ENCODE results near the gene AGBL5.

AGBL5 gene

DNA sequence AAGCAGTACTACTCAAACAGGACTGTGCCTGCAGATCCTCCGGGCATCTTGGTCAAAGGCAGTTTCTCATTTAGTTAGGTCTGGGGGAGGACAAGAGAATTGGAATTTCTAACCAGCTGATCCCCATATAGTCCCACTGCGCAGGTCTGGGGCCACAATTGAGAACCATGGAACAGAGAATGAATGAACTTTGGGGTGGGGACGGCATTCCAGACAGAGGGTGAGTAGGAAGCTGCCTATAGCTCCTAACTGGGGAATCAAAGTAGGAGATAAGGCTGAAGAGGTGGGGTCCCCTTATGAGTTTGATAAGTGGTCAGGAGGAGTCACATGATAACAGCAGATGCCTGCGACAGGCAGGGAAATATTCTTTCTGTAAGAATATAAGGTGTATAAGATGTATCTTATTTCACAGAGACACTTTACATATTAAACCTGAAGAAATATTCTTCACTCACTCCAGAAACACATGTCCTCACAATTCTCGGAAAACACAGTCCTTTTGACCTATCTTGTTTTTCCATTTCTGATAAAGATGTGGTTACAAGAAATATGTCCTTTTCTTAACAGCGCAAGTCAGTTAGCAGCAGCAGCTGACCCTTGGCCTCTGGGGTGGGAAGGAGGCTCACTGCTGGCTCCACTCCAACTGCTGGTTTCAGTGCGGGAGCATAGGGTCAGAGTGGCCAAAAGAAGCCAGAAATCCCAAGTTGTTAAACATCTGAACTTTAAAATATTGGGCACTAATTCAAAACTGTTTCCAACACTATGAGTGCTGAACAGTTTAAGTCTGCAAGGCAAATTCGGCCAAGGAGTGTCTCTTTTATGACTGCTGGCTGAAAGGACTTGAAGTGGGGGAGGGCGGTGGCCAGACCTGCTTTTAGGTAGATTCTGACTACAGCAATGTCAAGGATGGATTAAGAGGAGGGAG lies 31.3 kb upstream of the AGBL5 start:
- no peak for DNase-seq
- in situ Hi-C loops (cut with MboI; ENCODE audit: low pct_unique_long_range_greater_than_20kb, low sequenced_read_pairs), result loop anchor here (10.0 kb wide), 1 partner anchor 55 kb away; no protein-coding TSS in a partner anchor

DNA sequence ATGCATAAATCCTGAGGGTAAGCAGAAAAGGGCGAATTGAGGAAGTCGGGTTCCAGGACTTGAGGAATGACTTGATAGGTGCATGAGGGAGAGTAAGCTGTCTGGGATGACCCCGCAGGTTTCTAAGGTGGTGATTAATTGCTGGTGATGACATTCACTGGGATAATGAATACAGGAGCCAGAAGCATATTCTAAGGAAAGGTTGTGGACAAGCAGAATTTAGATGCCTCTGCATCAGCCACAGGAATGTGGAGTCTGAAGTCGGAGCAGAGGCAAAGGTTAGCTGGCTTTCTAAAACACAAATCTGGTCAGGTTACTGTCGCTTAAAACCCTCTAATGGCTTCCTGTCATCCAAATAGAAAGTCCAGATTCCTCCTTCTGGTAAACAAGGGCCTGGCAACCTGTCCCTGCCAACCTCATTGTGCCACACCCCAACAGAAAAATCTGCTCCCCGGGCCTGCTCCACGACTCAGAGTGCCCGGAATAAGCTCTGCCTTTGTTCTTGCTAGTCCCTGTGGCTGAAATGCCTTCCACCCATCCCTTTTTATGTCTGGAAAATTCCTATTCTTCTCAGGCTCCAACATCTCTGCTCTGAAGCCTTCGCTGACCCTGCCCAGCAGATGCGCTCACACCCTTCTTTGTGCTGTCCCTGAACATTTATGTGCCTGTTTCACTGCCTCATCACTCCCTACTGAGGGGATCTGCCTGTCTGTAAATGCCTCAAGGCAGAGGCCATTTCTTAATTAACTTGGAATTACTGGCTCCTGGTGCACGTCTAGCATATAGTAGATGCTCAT lies 30.0 kb upstream of the AGBL5 start:
- no peak for DNase-seq
- in situ Hi-C loops (cut with MboI; ENCODE audit: low pct_unique_long_range_greater_than_20kb, low sequenced_read_pairs), result no loop called here

DNA sequence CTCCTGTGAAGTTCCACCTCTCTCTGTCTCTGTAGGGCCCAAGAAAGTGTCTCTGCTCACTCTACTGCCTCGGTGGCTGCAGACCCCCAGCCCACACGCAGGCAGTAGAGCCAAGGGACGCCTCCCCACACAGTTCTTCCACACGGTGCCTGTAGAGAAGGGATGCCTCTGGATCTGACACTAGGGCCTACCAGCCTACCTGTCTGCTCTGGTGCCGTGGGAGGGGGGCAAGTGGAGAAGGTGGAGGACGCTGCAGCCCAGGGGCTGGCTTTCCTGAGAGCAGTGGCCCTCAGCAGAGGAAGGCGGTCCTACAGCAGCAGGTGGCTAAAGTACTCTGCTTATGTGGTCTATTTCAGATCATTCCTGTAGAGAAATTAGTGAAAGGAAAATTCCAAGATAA lies 27.7 kb upstream of the AGBL5 start:
- in situ Hi-C loops (cut with MboI; ENCODE audit: low pct_unique_long_range_greater_than_20kb, low sequenced_read_pairs), result no loop called here

DNA sequence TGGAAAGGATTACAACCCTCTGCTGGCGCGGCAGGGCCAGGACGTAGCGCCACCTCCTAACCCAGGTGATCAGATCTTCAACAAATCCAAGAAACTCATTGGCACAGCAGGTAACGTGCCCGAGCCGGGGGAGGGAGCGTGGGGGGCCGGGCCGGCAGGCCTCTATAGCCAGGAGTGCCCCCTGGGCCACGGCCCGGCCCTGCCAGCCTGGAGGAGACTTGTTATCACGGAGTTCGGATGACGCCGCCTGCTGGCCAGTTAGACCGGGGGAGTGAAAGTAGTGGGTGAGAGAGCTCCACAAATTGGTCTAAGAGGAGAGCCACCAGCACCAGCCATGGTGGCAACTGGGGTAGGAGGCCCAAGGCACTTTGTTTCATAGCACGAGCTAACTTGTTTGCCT lies 27.3 kb upstream of the AGBL5 start:
- no peak for DNase-seq
- in situ Hi-C loops (cut with MboI; ENCODE audit: low pct_unique_long_range_greater_than_20kb, low sequenced_read_pairs), result no loop called here

More for the DNA sequence above, 27.7 kb upstream of the AGBL5 start:
- DNase-seq, result no peak

DNA sequence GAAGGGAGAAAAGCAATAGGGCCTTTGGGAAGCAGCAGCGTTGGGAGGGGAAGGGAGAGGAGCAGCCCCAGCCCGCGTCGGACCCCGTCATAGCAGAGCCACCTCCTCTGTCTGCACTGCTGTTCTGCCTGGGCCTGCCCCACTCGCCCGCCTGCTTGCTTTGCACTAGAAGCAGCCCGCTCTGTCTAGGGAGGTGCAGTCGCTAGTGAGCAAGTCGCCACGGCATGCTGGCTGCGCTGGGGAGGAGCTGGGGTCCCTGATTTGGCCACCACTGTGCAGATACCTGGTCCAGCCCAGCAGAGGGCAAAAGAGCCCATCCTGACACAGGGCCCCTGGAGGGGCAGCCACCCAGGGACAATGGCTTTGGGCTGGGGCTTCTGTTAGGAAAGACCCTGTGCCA lies 26.7 kb upstream of the AGBL5 start:
- DNase-seq, result peak; percentile 11
- in situ Hi-C loops (cut with MboI; ENCODE audit: low pct_unique_long_range_greater_than_20kb, low sequenced_read_pairs), result no loop called here

DNA sequence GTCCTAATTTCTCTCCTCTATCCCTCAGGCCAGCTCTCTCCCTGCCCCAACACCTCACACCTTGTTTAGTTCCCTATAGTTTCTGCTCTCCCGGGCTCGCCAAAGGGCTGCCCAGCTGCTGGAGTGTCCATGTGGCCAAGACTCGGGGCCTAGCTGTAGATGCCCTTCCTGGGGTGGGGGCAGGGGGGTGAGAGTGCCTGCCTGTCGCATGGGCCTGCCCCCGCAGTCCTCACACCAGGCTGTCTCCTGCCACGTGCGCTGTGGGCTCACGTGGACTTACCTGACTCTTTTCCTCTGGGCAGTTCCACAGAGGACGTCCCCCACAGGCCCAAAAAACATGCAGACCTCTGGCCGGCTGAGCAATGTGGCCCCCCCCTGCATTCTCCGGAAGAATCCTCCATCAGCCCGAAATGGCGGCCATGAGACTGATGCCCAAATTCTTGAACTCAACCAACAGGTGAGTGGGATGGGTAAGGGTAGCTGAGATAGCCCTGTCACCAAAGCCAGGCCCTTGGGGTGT lies 26.1 kb upstream of the AGBL5 start:
- in situ Hi-C loops (cut with MboI; ENCODE audit: low pct_unique_long_range_greater_than_20kb, low sequenced_read_pairs), result no loop called here
- no peak for DNase-seq

DNA sequence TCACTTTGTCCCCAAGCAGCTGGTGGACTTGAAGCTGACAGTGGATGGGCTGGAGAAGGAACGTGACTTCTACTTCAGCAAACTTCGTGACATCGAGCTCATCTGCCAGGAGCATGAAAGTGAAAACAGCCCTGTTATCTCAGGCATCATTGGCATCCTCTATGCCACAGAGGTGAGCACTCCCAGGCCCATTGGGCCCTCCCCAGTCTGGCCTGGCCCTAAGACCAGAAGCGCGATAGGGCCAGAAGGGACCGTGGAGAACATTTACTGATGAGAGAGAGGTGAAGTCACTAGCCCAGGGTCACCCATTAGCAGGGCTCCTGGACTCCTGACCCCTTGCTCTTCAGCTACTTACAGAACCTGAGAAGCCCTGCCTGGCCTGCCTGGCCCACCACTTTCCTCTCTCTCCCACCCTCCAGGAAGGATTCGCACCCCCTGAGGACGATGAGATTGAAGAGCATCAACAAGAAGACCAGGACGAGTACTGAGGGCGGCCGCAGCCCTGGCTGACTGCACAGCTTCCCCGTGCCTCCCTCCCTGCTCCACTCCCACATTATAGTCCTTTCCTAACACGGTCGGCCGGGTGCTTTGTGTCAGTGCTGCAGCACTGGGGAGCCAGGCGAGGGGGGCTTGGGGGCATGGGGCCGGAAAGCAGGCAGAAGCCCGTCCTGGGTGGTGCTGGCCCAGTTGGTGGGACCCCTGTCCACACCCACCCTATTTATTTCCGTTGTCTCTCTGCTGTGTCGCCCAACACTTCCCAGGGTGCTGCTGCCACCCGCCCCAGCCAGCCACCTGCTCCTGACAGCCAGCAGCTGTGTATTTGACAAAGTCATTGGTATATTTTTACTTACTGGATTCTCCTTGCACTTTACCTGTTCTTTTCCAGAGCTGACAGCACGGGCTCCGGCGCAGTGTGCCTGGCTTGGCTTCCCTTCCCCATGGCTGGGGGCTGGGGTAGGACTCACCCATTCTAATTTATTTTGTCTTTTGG lies 25.3 kb upstream of the AGBL5 start:
- DNase-seq, result no peak
- in situ Hi-C loops (cut with MboI; ENCODE audit: low pct_unique_long_range_greater_than_20kb, low sequenced_read_pairs), result no loop called here

DNA sequence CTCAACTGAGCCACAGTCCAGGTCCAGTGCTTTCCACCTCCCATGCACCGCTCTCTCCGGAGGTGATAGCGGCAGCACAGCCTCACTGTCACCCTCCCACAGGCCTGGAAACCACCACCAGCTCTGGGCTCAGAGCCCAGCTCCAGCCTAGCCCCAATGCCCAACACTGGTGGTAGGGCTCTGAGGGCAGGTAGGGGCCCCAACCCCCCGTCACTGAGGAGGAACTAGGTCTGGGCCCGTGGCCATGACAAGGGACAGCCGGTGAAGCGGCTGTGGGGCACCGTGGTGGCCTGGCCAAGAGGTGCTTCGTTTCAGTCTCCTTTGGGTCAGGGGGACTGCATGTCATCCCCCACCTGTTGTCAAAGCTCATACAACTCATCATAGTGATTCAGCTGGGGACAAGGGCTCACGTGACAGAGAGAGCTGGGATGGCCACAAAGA lies 24.2 kb upstream of the AGBL5 start:
- no peak for DNase-seq
- in situ Hi-C loops (cut with MboI; ENCODE audit: low pct_unique_long_range_greater_than_20kb, low sequenced_read_pairs), result no loop called here

DNA sequence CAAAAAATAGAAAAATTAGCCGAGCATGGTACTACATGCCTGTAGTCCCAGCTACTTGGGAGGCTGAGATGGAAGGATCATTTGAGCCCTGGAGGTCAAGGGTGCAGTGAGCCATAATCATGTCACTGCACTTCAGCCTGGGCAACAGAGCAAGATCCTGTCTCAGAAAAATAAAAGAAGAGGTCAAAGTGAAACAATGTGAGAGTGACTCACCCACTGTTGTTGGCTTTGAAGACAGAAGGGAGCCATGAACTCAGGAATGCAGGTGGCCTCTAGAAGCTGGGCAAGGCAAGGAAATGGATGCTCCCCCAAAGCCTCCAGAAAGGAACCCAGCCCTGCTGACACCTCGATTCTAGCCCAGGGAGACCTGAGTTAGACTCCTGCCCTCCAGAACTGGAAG lies 22.4 kb upstream of the AGBL5 start:
- DNase-seq, result no peak
- in situ Hi-C loops (cut with MboI; ENCODE audit: low pct_unique_long_range_greater_than_20kb, low sequenced_read_pairs), result no loop called here

DNA sequence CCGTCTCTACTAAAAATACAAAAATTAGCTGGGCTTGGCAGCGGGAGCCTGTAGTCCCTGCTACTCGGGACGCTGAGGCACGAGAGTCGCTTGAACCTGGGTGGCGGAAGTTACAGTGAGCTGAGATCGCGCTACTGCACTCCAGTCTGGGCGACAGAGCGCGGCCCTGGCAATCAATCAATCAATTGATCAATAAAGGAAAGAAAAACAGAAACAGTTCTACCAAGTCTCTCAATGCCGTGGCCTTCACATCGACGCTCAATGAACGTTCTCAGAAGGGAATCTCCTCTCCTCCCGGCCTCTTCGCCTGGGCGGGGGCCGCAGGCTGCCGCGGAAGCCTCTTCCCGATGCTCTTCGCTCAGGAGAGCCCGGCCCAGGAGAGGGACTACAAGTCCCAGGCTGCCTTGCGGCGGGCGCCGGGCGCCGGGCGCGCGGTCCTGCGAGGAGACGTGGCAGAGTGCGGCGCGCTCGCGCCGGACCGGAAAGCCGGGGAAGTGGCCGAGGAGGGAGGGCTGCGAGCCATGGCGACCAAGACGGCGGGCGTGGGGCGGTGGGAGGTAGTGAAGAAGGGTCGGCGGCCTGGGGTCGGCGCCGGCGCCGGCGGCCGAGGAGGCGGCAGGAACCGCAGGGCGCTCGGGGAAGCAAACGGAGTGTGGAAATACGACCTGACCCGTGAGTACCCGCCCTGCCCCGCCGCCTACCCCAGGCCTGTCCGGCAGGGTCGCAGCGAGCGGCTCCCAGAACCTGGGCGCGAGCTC lies 18.8 kb upstream of the AGBL5 start, which contains the start of gene TMEM214:
TSS of gene TMEM214 (plus strand) at position 471 of the 758 bp plus-strand sequence. CDS start at position 522, 51 bp downstream.
- DNase-seq, result peak; percentile 87
- in situ Hi-C loops (cut with MboI; ENCODE audit: low pct_unique_long_range_greater_than_20kb, low sequenced_read_pairs), result no loop called here

DNA sequence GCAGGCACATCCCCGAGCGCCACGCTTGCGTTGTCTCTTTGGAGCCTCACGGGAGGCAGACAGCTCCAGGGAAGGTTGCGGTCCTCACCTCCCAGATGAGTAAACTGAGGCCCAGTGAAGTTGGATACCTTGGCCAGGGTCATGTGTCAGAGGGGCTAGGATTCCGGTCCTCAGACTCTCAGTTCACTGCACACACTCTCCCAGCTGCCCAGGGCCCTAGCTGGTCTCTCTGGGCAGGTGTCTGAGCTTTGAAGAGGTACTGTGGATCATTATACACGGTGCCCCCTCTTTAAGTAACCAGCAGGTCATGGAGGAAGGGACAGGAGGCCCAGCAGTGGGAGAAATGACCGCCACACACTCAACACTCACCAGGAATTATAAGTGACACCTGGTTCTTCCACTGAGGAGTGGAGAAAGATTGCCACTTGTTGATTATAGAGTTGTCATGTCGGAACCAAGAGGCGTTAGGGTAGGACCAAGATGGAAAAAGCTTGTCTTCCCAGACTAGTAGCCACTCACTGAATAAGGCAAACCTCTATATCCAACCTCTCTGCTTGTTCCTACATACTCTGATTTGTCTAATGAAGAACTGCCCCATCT lies 18.1 kb upstream of the AGBL5 start:
- in situ Hi-C loops (cut with MboI; ENCODE audit: low pct_unique_long_range_greater_than_20kb, low sequenced_read_pairs), result no loop called here

DNA sequence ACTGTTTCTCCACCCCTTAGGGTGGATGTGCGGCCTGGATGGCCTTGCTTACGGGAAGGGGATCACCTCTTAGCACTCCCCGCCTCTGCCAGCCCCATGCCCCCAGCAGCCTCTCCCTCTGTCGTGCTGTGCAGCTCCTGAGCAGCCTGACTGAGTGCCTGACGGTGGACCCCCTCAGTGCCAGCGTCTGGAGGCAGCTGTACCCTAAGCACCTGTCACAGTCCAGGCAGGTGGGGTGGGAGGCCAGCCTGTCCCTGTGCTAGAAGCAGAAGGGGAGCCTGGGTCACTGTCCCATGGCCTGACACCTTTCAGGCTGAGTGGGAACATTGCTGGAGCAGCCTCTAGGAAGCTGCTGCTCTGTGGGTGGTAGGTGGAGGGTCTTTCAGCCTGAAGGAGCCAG lies 13.5 kb upstream of the AGBL5 start:
- no peak for DNase-seq
- in situ Hi-C loops (cut with MboI; ENCODE audit: low pct_unique_long_range_greater_than_20kb, low sequenced_read_pairs), result no loop called here

More for the DNA sequence above, 18.1 kb upstream of the AGBL5 start:
- DNase-seq, result peak; percentile 15

DNA sequence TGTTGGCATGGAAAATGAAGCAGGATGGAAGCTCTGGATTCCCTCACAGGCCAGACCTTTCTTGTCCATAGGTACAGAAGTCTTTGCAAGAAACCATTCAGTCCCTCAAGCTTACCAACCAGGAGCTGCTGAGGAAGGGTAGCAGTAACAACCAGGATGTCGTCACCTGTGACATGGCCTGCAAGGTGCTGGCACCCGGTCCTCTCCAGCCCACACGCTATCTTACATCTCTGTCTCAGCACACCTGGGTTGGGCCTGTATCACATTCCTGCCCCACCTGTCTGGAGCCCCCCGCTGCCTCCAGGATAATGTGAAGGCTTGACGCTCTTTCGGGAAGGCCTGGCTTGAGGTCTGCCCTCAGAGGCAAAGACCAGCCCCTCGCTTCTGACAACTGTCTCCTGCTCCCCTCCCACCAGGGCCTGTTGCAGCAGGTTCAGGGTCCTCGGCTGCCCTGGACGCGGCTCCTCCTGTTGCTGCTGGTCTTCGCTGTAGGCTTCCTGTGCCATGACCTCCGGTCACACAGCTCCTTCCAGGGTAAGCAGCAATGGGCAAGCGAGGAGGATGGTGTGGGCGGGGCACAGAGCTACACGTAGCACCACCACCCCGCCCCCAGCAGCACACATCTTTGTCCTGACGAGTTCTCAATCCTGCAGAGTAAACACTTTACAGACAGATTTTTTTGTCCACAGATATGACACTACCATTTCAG lies 12.7 kb upstream of the AGBL5 start:
- in situ Hi-C loops (cut with MboI; ENCODE audit: low pct_unique_long_range_greater_than_20kb, low sequenced_read_pairs), result no loop called here

DNA sequence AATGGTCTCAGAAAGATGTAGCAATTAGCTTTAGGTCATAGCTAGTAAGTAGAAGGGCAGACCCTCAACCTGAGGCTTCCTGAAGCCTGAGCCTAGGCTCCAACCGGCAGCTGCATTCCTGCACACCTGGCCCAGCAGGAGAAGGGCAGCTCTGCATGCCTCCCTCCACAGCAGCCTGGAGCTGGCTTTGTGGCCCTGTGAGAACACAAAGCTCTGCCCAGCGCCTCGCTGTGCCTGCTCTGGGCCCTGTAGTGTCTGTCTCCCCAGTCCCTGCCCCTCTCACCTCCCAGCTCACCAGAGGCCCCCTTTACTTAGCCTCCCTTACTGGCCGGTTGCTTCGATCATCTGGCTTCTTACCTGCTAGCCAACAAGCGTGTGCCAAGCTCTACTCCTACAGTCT lies 12.0 kb upstream of the AGBL5 start:
- no peak for DNase-seq
- in situ Hi-C loops (cut with MboI; ENCODE audit: low pct_unique_long_range_greater_than_20kb, low sequenced_read_pairs), result no loop called here

More for the DNA sequence above, 12.7 kb upstream of the AGBL5 start:
- DNase-seq, result no peak

DNA sequence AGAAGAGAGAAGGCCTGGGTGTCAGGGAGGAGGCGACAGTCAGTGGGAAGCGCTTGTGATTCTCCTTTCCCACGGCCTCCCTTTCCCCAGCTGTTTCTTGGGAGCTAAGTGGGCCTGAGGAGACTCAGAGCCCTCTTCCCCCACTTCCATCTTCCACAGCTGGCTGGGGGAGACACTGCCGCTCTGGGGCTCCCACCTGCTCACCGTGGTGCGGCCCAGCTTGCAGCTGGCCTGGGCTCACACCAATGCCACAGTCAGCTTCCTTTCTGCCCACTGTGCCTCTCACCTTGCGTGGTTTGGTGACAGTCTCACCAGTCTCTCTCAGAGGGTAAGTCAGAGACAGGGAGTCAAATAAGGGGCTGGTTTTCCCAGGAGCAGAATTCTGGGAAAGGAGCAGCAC lies 11.6 kb upstream of the AGBL5 start:
- in situ Hi-C loops (cut with MboI; ENCODE audit: low pct_unique_long_range_greater_than_20kb, low sequenced_read_pairs), result no loop called here
- DNase-seq, result no peak

DNA sequence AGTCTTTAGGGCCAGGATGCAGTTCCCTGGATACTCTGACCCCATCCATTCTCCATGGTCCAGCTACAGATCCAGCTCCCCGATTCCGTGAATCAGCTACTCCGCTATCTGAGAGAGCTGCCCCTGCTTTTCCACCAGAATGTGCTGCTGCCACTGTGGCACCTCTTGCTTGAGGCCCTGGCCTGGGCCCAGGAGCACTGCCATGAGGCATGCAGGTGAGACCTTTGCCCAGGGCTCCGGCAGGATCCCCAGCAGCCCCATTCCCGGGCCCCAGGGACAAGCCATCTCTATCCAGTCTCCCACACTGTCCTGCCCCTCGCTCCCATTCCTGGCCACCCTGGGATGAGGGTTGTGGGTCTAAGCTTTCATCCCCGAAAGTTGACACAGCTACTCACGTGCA lies 11.2 kb upstream of the AGBL5 start:
- DNase-seq, result no peak
- in situ Hi-C loops (cut with MboI; ENCODE audit: low pct_unique_long_range_greater_than_20kb, low sequenced_read_pairs), result no loop called here

DNA sequence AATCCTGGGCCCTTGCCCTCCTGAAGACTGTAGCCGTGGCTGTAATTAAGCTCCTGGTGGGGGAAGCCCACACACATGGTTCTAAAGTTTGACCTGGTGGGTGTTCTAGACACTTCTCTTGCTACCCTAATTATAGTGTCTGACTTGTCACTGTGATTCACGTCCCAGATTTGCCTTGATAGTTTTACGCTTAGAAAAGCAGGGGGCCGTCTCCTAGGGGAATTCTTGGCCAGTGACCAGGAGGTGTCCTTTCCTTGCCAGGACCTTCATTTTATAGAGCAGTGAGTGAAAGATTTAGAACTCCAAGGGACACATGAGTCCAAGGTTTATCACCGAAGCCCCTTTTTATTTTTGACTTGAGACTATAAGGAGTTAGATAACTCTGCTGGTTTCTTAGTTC lies 9.7 kb upstream of the AGBL5 start:
- in situ Hi-C loops (cut with MboI; ENCODE audit: low pct_unique_long_range_greater_than_20kb, low sequenced_read_pairs), result no loop called here
- no peak for DNase-seq
